ENCODE data around the gene MRPL52. TPM values are rescaled to one million over a fixed set of nuclear protein-coding genes. Genes with fewer than 3 reads are reported as not detected.
A peak's percentile ranks its signal among the peaks of the same experiment; 100 is the strongest.

Gene MRPL52
- total and polyA plus RNA-seq, 2 of the 13 experiments (the other 11 are each of a cell fraction or from before 2014, with no cell fraction given): 118 to 329 TPM

GRCh38 chr14:22796087-22796707 is 33.5 kb upstream of the MRPL52 start (continued):
- no peak for TF ChIP-seq PRDM15 (CRISPR knock-in tag; IDR thresholded peaks at IDR 0.05)
- TF ChIP-seq ZSCAN5A (CRISPR knock-in tag; IDR thresholded peaks at IDR 0.05; ENCODE audit: borderline replicate concordance): peak; percentile 28; the same call in 1 of the 2 replicates
- TF ChIP-seq ZNF30 (CRISPR knock-in tag; IDR thresholded peaks at IDR 0.05): no peak
- TF ChIP-seq MZF1 (CRISPR knock-in tag; IDR thresholded peaks at IDR 0.05; ENCODE audit: borderline replicate concordance): no peak
- no peak for TF ChIP-seq IRF2 (CRISPR knock-in tag; IDR thresholded peaks at IDR 0.05)
- TF ChIP-seq CREBL2 (CRISPR knock-in tag; IDR thresholded peaks at IDR 0.05; ENCODE audit: borderline replicate concordance): no peak
- TF ChIP-seq NFKB2 (CRISPR knock-in tag; IDR thresholded peaks at IDR 0.05; ENCODE audit: borderline replicate concordance): no peak
- TF ChIP-seq SIX4 (CRISPR knock-in tag; IDR thresholded peaks at IDR 0.05): no peak
- TF ChIP-seq ZNF276 (CRISPR knock-in tag; IDR thresholded peaks at IDR 0.05; ENCODE audit: low read depth): no peak
- TF ChIP-seq ZNF883 (CRISPR knock-in tag; IDR thresholded peaks at IDR 0.05; ENCODE audit: not compliant biosample characterization): peak; percentile 55
- no peak for TF ChIP-seq SMARCE1 (IDR thresholded peaks at IDR 0.05; ENCODE audit: borderline replicate concordance)
- peak; percentile 7; the same call in 1 of the 2 replicates for TF ChIP-seq RARA (CRISPR knock-in tag; IDR thresholded peaks at IDR 0.05)
- no peak for TF ChIP-seq RELA (CRISPR knock-in tag; IDR thresholded peaks at IDR 0.05)
- TF ChIP-seq TARDBP (CRISPR knock-in tag; IDR thresholded peaks at IDR 0.05): peak; percentile 78
- TF ChIP-seq ZNF678 (CRISPR knock-in tag; IDR thresholded peaks at IDR 0.05): no peak
- no peak for TF ChIP-seq CCDC6 (CRISPR knock-in tag; IDR thresholded peaks at IDR 0.05)
- TF ChIP-seq ZNF275 (CRISPR knock-in tag; IDR thresholded peaks at IDR 0.05; ENCODE audit: borderline replicate concordance): no peak

Measured in HepG2 (cell line).